Measurements from ENCODE around the gene DNM3.
A peak's percentile ranks its signal among the peaks of the same experiment; 100 is the strongest.

Gene DNM3

GRCh38 chr1:171850651-171851350 lies 9.5 kb downstream of the DNM3 start:
- TF ChIP-seq, protein P1, sequence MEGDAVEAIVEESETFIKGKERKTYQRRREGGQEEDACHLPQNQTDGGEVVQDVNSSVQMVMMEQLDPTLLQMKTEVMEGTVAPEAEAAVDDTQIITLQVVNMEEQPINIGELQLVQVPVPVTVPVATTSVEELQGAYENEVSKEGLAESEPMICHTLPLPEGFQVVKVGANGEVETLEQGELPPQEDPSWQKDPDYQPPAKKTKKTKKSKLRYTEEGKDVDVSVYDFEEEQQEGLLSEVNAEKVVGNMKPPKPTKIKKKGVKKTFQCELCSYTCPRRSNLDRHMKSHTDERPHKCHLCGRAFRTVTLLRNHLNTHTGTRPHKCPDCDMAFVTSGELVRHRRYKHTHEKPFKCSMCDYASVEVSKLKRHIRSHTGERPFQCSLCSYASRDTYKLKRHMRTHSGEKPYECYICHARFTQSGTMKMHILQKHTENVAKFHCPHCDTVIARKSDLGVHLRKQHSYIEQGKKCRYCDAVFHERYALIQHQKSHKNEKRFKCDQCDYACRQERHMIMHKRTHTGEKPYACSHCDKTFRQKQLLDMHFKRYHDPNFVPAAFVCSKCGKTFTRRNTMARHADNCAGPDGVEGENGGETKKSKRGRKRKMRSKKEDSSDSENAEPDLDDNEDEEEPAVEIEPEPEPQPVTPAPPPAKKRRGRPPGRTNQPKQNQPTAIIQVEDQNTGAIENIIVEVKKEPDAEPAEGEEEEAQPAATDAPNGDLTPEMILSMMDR (IDR thresholded peaks at IDR 0.05; ENCODE audit: low read length, missing control alignments) = no peak
- H3K4me3 ChIP-seq (replicated peaks; ENCODE audit: low read depth, low read length) = no peak overlapping the region
- no peak for DNase-seq (ENCODE audit: low read depth)

DNA sequence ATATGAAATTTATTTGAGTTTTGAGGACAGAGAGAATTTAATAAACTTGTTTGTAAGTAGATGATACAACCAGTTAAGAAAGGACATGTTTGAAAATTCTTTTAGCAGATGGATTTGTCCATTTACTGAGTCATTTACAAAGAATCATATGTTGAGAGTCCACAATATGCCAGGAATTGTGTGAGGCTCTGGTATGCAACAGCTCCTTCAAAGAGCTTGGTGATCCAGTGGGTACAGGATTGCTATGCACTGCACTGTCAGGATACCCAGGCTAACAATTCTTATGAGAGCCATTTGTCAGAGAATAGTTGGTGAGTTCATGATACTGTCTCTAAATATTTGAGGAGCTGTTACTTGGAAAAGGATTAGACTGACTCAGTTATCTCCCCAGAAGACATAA lies 11.0 kb downstream of the DNM3 start:
- H3K4me3 ChIP-seq (replicated peaks; ENCODE audit: low read depth, low read length) = no peak overlapping the region
- DNase-seq (ENCODE audit: low read depth) = peak; percentile 10
- TF ChIP-seq, protein P1 (IDR thresholded peaks at IDR 0.05; ENCODE audit: low read length, missing control alignments) = no peak

- no peak for DNase-seq (ENCODE audit: low read depth)
- TF ChIP-seq, protein P1 (IDR thresholded peaks at IDR 0.05; ENCODE audit: low read length, missing control alignments) = no peak
- H3K4me3 ChIP-seq (replicated peaks; ENCODE audit: low read depth, low read length) = no peak overlapping the region
Observed at GRCh38 chr1:171855381-171855780, 14.1 kb downstream of the DNM3 start.

GRCh38 chr1:171858696-171859095 lies 17.4 kb downstream of the DNM3 start:
- no peak overlapping the region for H3K4me3 ChIP-seq (replicated peaks; ENCODE audit: low read depth, low read length)
- TF ChIP-seq, protein P1 (IDR thresholded peaks at IDR 0.05; ENCODE audit: low read length, missing control alignments) = no peak
- DNase-seq (ENCODE audit: low read depth) = no peak

DNA sequence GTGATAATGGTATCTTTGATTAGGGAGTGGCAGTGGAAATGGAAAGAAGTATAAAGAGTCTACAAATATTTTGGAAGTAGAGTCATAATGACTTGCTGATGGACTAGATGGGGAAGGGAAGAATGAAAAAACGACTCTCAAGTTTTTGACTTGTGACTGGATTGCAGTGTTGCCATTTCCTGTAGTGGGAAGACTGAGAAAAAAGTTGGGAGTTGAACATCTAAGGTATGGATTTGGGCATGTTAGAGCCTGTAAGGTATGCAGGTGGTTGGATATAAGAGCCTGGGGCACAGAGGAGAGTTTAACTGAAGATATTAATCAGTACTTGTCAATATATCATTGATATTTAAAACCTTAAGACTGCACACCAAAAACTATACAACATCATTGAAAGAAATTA lies 19.4 kb downstream of the DNM3 start:
- no peak overlapping the region for H3K4me3 ChIP-seq (replicated peaks; ENCODE audit: low read depth, low read length)
- DNase-seq (ENCODE audit: low read depth) = no peak
- TF ChIP-seq, protein P1 (IDR thresholded peaks at IDR 0.05; ENCODE audit: low read length, missing control alignments) = no peak

GRCh38 chr1:171863531-171863930 lies 22.2 kb downstream of the DNM3 start:
- TF ChIP-seq, protein P1 (IDR thresholded peaks at IDR 0.05; ENCODE audit: low read length, missing control alignments) = no peak

GRCh38 chr1:171864308-171864707 lies 23.0 kb downstream of the DNM3 start:
- no peak for DNase-seq (ENCODE audit: low read depth)
- no peak overlapping the region for H3K4me3 ChIP-seq (replicated peaks; ENCODE audit: low read depth, low read length)
- TF ChIP-seq, protein P1 (IDR thresholded peaks at IDR 0.05; ENCODE audit: low read length, missing control alignments) = no peak

More at GRCh38 chr1:171863531-171863930, 22.2 kb downstream of the DNM3 start:
- DNase-seq (ENCODE audit: low read depth) = no peak
- no peak overlapping the region for H3K4me3 ChIP-seq (replicated peaks; ENCODE audit: low read depth, low read length)
